Measurements from ENCODE around the gene CDC6. TPM values are rescaled to one million over a fixed set of nuclear protein-coding genes. Genes with fewer than 3 reads are reported as not detected.

The CDC6 gene
- total RNA-seq, 1 donor from 2014 or later: 0.55 TPM

DNA sequence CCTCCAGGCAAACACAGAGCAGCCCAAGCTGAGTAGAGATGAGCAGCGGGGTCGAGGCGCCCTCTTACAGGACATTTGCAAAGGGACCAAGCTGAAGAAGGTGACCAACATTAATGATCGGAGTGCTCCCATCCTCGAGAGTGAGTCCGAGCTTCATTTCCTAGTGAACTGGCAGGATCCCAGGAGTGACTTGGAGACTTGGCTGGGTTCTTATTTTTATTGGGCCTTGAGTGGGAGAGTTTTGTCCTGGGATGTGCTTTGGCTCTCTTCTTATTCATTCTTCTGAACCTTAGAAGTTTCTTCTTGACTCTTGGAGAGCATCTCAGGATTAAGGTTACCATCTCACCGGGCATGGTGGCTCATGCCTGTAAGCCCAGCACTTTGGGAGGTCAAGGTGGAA lies 27.2 kb upstream of the CDC6 start:
- TF ChIP-seq, protein P1, sequence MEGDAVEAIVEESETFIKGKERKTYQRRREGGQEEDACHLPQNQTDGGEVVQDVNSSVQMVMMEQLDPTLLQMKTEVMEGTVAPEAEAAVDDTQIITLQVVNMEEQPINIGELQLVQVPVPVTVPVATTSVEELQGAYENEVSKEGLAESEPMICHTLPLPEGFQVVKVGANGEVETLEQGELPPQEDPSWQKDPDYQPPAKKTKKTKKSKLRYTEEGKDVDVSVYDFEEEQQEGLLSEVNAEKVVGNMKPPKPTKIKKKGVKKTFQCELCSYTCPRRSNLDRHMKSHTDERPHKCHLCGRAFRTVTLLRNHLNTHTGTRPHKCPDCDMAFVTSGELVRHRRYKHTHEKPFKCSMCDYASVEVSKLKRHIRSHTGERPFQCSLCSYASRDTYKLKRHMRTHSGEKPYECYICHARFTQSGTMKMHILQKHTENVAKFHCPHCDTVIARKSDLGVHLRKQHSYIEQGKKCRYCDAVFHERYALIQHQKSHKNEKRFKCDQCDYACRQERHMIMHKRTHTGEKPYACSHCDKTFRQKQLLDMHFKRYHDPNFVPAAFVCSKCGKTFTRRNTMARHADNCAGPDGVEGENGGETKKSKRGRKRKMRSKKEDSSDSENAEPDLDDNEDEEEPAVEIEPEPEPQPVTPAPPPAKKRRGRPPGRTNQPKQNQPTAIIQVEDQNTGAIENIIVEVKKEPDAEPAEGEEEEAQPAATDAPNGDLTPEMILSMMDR (IDR thresholded peaks at IDR 0.05; ENCODE audit: borderline replicate concordance): no peak
- no peak overlapping the region for H3K4me3 ChIP-seq
- no peak for DNase-seq
- no peak overlapping the region for H3K27ac ChIP-seq (replicated peaks)
- peaks cover 5% of the 10 kb centered on the region for H3K4me1 ChIP-seq
- intact Hi-C loops (cut with micrococcal nuclease): no loop called here
- no peaks in the 10 kb centered on the region for H3K27me3 ChIP-seq (ENCODE audit: low read depth)
- no peaks in the 10 kb centered on the region for H3K9me3 ChIP-seq (replicated peaks)
- H3K36me3 ChIP-seq: peaks cover 83% of the 10 kb centered on the region

DNA sequence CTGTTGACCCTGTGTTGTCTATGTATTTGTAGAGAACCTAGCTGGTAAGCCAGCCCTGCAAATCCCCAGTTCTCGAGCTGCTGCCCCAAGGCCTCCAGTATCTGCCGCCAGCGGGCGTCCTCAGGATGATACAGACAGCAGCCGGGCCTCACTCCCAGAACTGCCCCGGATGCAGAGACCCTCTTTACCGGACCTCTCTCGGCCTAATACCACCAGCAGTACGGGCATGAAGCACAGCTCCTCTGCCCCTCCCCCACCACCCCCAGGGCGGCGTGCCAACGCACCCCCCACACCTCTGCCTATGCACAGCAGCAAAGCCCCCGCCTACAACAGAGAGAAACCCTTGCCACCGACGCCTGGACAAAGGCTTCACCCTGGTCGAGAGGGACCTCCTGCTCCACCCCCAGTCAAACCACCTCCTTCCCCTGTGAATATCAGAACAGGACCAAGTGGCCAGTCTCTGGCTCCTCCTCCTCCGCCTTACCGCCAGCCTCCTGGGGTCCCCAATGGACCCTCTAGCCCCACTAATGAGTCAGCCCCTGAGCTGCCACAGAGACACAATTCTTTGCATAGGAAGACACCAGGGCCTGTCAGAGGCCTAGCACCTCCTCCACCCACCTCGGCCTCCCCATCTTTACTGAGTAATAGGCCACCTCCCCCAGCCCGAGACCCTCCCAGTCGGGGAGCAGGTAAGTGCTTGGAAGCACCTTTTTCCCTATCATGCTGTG lies 23.1 kb upstream of the CDC6 start:
- peaks cover 5% of the 10 kb centered on the region for H3K4me1 ChIP-seq
- no peak overlapping the region for H3K27ac ChIP-seq (replicated peaks)
- peaks cover 86% of the 10 kb centered on the region for H3K36me3 ChIP-seq
- no peaks in the 10 kb centered on the region for H3K9me3 ChIP-seq (replicated peaks)
- H3K4me3 ChIP-seq: no peak overlapping the region
- TF ChIP-seq, protein P1 (IDR thresholded peaks at IDR 0.05; ENCODE audit: borderline replicate concordance): no peak
- H3K27me3 ChIP-seq (ENCODE audit: low read depth): no peaks in the 10 kb centered on the region
- intact Hi-C loops (cut with micrococcal nuclease): no loop called here
- DNase-seq: no peak

DNA sequence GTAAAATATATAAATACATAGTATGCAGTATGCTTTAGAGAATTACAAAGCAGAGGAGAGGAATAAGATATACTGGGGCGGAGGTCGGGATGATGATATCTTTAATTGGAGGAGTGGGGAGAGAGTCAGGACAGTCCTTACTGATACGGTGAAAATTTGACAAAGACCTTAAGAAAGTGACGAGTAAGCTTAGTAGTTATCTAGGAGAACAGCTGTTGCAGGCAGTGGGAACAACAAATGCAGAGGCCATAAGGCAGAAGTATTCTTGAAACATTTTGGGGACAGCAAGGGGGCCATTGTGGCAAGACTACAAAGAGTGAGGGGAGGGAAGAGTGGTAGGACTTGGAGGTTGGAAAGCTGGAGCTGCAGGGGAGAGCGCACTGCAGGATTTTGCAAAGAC lies 22.3 kb upstream of the CDC6 start:
- H3K36me3 ChIP-seq: peaks cover 84% of the 10 kb centered on the region
- intact Hi-C loops (cut with micrococcal nuclease): no loop called here
- no peak overlapping the region for H3K4me3 ChIP-seq

DNA sequence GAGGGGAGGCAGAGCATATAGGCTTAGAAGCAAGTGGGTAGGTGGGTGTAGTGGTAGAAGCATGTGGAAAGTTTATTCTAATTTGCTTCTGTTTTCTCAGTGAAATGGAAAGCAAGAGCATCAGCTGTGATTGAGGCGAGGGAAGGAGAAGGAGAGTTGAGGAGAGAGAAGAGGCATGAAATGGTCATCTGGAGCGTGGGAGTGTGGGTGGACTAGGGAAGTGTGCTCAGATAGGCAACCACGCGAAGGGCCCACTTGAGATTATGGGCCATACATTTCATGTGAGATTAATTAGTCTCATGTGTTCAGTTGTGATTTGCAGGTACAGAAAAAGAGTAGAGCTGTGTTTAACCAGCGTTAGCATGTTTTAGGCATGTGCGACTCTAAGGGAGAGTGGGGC lies 20.8 kb upstream of the CDC6 start:
- no peak overlapping the region for H3K4me3 ChIP-seq
- no peak for DNase-seq
- TF ChIP-seq, protein P1 (IDR thresholded peaks at IDR 0.05; ENCODE audit: borderline replicate concordance): no peak
- no peak overlapping the region for H3K27ac ChIP-seq (replicated peaks)
- H3K27me3 ChIP-seq (ENCODE audit: low read depth): no peaks in the 10 kb centered on the region
- H3K9me3 ChIP-seq (replicated peaks): no peaks in the 10 kb centered on the region
- H3K4me1 ChIP-seq: no peaks in the 10 kb centered on the region
- intact Hi-C loops (cut with micrococcal nuclease): no loop called here
- peaks cover 81% of the 10 kb centered on the region for H3K36me3 ChIP-seq

More for the DNA sequence above, 22.3 kb upstream of the CDC6 start:
- Histone ChIP-seq H3K4me1 (peaks cover 5% of the 10 kb centered on the region), H3K27me3 (ENCODE audit: low read depth) (no peaks in the 10 kb centered on the region), H3K9me3 (replicated peaks) (no peaks in the 10 kb centered on the region), H3K27ac (replicated peaks) (no peak overlapping the region)
- TF ChIP-seq, protein P1 (IDR thresholded peaks at IDR 0.05; ENCODE audit: borderline replicate concordance): no peak
- no peak for DNase-seq

DNA sequence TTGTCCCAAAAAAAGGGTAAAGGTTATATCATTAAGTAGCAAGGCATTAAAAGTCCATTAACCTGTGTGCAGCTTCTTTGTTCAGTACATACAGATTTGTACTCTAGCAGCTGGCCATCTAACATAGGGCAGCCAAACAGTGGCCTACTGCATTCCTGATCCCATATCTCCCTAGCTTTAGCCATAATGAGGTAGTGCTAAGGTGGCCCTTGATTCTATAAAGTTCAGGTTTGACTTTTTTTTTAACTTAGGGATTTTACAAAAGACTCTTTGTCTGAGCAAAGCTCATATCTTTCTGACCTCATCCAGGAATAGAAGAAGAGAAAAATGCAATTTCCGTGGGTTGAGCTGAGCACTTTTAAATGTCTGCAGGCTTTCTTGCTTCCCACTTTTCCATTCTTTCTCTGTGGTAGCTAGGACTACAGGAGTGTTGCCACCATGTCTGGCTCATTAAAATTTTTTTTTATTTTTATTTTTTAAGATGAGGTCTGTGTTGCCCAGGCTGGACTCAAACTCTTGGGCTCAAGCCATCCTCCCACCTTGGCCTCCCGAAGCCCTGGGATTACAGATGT lies 19.5 kb upstream of the CDC6 start:
- DNase-seq: no peak
- Histone ChIP-seq H3K4me1 (no peaks in the 10 kb centered on the region), H3K4me3 (no peak overlapping the region), H3K36me3 (peaks cover 81% of the 10 kb centered on the region), H3K27me3 (ENCODE audit: low read depth) (no peaks in the 10 kb centered on the region), H3K9me3 (replicated peaks) (no peaks in the 10 kb centered on the region), H3K27ac (replicated peaks) (no peak overlapping the region)
- intact Hi-C loops (cut with micrococcal nuclease): no loop called here
- TF ChIP-seq, protein P1 (IDR thresholded peaks at IDR 0.05; ENCODE audit: borderline replicate concordance): no peak

Data from left ventricle myocardium inferior (tissue), 1 donor.